Small intestine (tissue), 7 donors: ENCODE data around the gene OXLD1. TPM values are rescaled to one million over a fixed set of nuclear protein-coding genes. Genes with fewer than 3 reads are reported as not detected.

ENCODE experiments used
- DNase-seq, 2 donors: peaks; one replicate each; pipeline versions ENCODE4 v3.0.0 to v3.0.0-alpha.2; 2013
- FAIRE-seq: peaks from 2 replicates; lab custom pipeline; 2012; peaks lifted over from hg19 to GRCh38; lab: Jason Lieb, UNC
- H3K27ac ChIP-seq, 3 donors: one replicate each; pipeline ENCODE4 v1.5.1; 2013; ENCODE audit warnings: low read length in 2 of 3, mild to moderate bottlenecking in 2 of 3, control low read depth in 1 of 3, inconsistent platforms in 1 of 3, low read depth in 1 of 3, moderate library complexity in 1 of 3
- H3K27me3 ChIP-seq, 3 donors: one replicate each; pipeline ENCODE4 v1.6.1; 2013; ENCODE audit warnings: low read length in 3 of 3, inconsistent platforms in 1 of 3; ENCODE audit not compliant: control insufficient read depth in 3 of 3, insufficient read depth in 3 of 3
- H3K36me3 ChIP-seq, 3 donors: one replicate each; pipeline ENCODE4 v1.6.1; 2013; ENCODE audit warnings: low read length in 3 of 3, inconsistent platforms in 1 of 3, low read depth in 1 of 3, mild to moderate bottlenecking in 1 of 3, moderate library complexity in 1 of 3; ENCODE audit not compliant: control insufficient read depth in 3 of 3, insufficient read depth in 2 of 3
- H3K4me1 ChIP-seq, 3 donors: one replicate each; pipeline ENCODE4 v1.6.1; 2013; ENCODE audit warnings: low read length in 2 of 3, inconsistent platforms in 1 of 3, low read depth in 1 of 3, mild to moderate bottlenecking in 1 of 3, moderate library complexity in 1 of 3; ENCODE audit not compliant: control insufficient read depth in 3 of 3, insufficient read depth in 2 of 3
- H3K4me3 ChIP-seq, 3 donors: one replicate each; pipeline ENCODE4 v1.5.1; 2013; ENCODE audit warnings: low read length in 3 of 3, control low read depth in 1 of 3, inconsistent platforms in 1 of 3, low read depth in 1 of 3, mild to moderate bottlenecking in 1 of 3, moderate library complexity in 1 of 3
- H3K9me3 ChIP-seq, 2 donors: one replicate each; pipeline ENCODE4 v1.6.1; 2013; ENCODE audit warnings: low read depth in 1 of 2, low read length in 1 of 2; ENCODE audit not compliant: control insufficient read depth in 2 of 2, insufficient read depth in 1 of 2
- WGBS, 3 donors: extraction: QIAGEN DNeasy Blood & Tissue Kit; methylation state at CpG; one replicate each; pipeline ENCODE4 v1.1.7; 2013; 5-methylcytosine and 5-hydroxymethylcytosine counted together
- polyA plus RNA-seq, 4 donors: library from polyadenylated mRNA; stranded (reverse) in 3 of 4; unstranded in 1 of 4; fragments of 200-250 nt in 3 of 4; fragments of 120-200 nt in 1 of 4; gene quantifications; one replicate each; pipeline versions ENCODE4 v1.2.1 to v1.2.3, GENCODE V29; 2013
- donor health status: healthy with polysubstance abuse.
- donor health status: control.
- donor health status: control.
- donor health status: Bipolar disorder and iron deficiency.
- donor health status: healthy.

The OXLD1 gene
- polyA plus RNA-seq, 4 donors, result 22.1 to 76.0 (median 65.2) TPM

DNA sequence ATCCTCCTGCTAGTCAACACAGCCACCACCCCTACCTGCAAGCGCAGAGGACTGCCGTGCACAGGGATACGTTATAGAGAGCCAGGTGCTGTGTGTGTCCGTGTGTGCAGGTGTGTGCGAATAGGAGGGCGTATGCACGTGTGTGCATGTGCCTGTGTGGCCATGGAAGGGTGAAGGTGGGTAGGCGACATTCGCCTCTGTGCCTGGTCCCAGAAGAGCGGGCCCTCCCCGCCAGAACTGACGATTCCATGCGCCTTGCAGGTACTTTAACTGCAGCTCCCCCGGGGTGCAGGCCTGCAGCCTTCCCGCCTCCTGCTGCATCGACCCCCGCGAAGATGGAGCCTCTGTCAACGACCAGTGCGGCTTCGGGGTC is 18.8 kb downstream of the OXLD1 start:
- no peaks in the 10 kb centered on the region for H3K4me1 ChIP-seq
- H3K27ac ChIP-seq, result no peak overlapping the region
- WGBS, 3 donors, result 26 to 48% (median 36%) methylated on average over 17 to 21 of the region's 21 CpGs
- FAIRE-seq (no peak), DNase-seq (no peak)
- peaks cover 0 to 18% of the 10 kb centered on the region in 2 donors for H3K9me3 ChIP-seq
- peaks cover 8 to 28% (median 15%) of the 10 kb centered on the region in 3 donors for H3K27me3 ChIP-seq
- no peak overlapping the region for H3K4me3 ChIP-seq
- H3K36me3 ChIP-seq, result no peaks in the 10 kb centered on the region

DNA sequence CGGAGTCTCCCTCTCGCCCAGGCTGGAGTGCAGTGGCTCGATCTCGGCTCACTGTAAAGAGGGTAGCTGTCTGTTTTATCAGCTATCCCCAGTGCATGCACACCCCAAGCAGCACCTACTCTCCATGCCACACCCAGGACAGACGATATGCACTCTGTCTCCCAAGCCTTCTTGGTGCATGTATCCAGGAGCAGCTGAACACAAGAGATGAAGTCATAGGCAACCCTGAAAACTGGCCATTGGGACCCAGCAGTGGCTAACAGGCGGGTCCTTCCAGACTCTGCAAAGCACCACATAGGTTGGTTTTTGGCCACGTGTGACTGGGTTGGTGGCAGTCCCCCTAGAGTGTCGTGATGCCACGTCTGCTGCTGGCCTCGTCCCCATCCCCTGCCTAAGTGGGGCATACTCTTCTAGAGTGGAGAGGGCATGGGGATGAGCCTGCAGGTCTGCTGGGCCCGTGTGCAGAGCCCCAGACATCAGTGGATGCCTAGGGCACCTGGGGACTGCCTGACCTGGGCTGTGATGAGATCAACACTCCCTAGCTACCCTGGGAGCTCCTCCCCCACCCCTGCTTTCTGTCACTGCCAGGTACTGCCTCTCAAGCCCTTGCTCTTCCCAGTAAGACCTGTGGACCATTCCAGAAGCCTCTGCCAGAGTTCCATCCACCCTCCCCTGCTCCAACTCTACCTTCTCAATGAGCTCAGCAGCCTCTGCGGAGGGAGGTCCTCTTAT is 19.4 kb downstream of the OXLD1 start:
- no peak overlapping the region for H3K27ac ChIP-seq
- no peak overlapping the region for H3K4me3 ChIP-seq
- no peaks in the 10 kb centered on the region for H3K36me3 ChIP-seq
- WGBS, 3 donors, result 66 to 70% (median 66%) methylated on average over 12 of the region's 12 CpGs
- DNase-seq (no peak), FAIRE-seq (no peak)
- peaks cover 8 to 28% (median 15%) of the 10 kb centered on the region in 3 donors for H3K27me3 ChIP-seq
- peaks cover 0 to 18% of the 10 kb centered on the region in 2 donors for H3K9me3 ChIP-seq
- no peaks in the 10 kb centered on the region for H3K4me1 ChIP-seq

DNA sequence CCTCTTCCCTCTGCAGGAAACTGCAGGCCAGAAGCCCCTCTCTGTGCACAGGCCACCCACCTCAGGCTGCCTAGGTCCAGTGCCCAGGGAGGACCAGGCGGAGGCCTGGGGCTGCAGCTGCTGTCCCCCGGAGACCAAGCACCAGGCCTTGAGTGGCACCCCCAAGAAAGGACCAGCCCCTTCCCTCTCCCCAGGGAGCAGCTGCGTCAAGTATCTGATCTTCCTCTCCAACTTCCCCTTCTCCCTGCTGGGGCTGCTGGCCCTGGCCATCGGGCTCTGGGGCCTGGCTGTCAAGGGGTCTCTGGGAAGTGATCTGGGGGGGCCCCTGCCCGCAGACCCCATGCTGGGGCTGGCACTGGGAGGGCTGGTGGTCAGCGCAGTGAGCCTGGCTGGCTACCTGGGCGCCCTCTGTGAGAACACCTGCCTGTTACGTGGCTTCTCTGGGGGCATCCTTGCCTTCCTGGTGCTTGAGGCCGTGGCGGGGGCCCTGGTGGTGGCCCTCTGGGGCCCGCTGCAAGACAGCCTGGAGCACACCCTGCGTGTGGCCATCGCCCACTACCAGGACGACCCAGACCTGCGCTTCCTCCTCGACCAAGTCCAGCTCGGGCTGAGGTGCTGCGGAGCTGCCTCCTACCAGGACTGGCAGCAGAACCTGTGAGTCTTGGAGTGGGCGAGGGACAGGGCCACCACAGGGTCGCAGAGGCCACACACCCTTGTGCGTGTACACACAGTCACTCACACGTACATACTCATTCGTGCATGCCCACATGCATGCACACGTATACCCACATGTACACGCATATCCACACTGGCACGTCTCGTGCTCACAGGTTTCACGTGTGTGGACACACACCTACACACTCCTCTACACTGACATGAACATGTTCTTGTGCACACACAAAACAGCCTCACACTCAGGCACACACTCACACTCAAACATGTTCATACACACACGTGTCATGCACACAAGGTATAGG is 21.1 kb downstream of the OXLD1 start:
- Histone ChIP-seq H3K4me1 (no peaks in the 10 kb centered on the region), H3K9me3 (peaks cover 0 to 18% of the 10 kb centered on the region in 2 donors), H3K4me3 (no peak overlapping the region), H3K36me3 (no peaks in the 10 kb centered on the region), H3K27ac (no peak overlapping the region), H3K27me3 (peaks cover 8 to 28% (median 15%) of the 10 kb centered on the region in 3 donors)
- WGBS, 3 donors, result 85 to 87% (median 87%) methylated on average over 26 to 29 of the region's 29 CpGs
- DNase-seq (no peak), FAIRE-seq (no peak)

DNA sequence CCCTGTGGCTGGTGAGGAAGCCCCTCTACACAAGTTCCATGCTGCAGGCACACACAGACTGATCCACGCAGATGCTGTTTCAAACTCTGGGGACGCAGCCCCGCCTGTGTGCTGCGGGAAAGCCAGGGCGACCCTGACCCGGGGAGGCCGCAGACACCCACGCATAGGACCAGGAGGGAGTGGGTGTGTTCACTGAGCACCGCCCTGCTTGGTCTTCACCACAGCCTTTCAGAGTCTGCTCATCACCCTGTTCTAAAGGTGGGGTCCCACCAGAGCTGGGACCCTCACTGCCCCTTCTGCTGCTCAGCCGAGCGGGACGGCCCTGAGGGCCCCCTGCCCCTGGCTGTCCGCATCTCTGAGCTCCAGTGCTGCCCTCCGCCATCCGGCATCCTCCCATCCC is 21.9 kb downstream of the OXLD1 start:
- Histone ChIP-seq H3K9me3 (peaks cover 0 to 16% of the 10 kb centered on the region in 2 donors), H3K4me1 (no peaks in the 10 kb centered on the region), H3K27me3 (peaks cover 8 to 25% (median 13%) of the 10 kb centered on the region in 3 donors), H3K27ac (no peak overlapping the region), H3K36me3 (no peaks in the 10 kb centered on the region), H3K4me3 (no peak overlapping the region)
- no peak for DNase-seq
- WGBS, 3 donors, result 90 to 96% (median 91%) methylated on average over 15 of the region's 15 CpGs
- FAIRE-seq, result no peak

DNA sequence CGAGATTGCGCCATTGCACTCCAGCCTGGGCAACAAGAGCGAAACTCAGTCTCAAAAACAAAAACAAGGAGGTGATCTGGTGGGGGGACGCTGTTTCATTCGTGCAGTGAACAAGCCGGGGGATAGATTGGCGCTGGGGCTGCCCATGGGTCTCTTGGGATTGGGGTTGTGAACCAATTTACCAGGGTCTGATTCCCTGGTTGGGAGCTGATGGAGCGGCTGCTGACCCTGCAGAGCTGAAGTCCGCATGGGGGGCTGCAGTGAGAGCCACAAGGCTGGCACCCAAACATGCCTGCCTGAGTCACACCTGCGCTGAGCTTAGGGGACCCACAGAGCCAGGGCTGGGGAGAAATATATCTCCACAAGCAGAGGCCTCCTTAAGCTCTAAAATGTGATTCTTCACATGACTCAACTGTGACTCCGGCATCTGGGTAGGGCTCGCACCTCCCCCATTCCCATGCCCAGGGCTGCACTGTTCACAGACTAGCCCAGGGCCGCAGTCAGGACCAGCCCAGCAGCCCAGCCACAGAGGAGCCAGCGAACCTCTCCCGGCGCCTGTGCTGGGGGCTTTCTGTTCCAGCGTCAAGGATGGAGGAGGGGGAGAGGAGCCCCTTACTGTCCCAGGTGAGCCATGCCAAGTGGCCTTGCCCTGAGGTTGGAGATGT is 24.4 kb downstream of the OXLD1 start:
- H3K27ac ChIP-seq, result no peak overlapping the region
- DNase-seq (no peak), FAIRE-seq (no peak)
- no peaks in the 10 kb centered on the region for H3K36me3 ChIP-seq
- WGBS, 3 donors, result 91 to 98% (median 94%) methylated on average over 15 to 17 of the region's 17 CpGs
- peaks cover 0 to 4% (median 0%) of the 10 kb centered on the region in 3 donors for H3K27me3 ChIP-seq
- no peak overlapping the region for H3K4me3 ChIP-seq
- no peaks in the 10 kb centered on the region for H3K9me3 ChIP-seq
- H3K4me1 ChIP-seq, result no peaks in the 10 kb centered on the region

DNA sequence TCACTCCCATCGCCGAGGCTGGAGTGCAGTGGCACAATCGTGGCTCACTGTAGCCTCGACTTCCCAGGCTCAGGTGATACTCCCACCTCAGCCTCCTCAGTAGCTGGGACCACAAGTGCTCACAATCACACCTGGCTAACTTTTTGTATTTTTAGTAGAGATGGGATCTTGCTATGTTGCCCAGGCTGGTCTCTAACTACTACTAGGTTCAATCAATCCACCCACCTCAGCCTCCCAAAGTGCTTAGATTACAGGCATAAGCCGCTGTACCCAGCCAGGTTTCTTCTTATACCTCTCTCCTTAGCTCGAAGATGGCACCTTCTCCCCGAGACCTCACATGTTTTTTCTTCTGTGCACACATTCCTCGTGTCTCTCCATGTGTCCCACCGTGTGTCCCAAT is 26.4 kb downstream of the OXLD1 start:
- WGBS, 3 donors, result 91 to 95% (median 93%) methylated on average over 9 of the region's 9 CpGs
- H3K27me3 ChIP-seq, result no peaks in the 10 kb centered on the region
- no peak for DNase-seq
- H3K4me3 ChIP-seq, result no peak overlapping the region
- H3K27ac ChIP-seq, result no peak overlapping the region
- FAIRE-seq, result no peak
- no peaks in the 10 kb centered on the region for H3K36me3 ChIP-seq
- H3K9me3 ChIP-seq, result no peaks in the 10 kb centered on the region
- H3K4me1 ChIP-seq, result peaks cover 0 to 13% (median 3%) of the 10 kb centered on the region in 3 donors

DNA sequence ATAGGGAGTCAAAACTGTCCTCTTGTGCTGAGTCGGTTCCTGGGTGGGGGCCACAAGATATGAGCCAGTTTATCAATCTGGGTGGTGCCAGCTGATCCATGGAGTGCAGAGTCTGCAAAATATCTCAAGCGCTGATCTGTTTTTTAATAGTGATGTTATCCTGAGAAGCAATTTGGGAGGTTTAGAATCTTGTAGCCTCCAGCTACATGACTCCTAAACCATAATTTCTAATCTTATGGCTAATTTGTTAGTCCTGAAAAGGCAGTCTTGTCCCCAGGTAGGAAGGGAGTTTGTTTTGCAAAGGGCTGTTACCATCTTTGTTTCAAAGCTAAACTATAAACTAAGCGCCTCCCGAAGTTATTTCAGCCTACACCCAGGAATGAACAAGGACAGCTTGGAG is 27.7 kb downstream of the OXLD1 start:
- H3K4me3 ChIP-seq, result no peak overlapping the region
- no peak overlapping the region for H3K27ac ChIP-seq
- peaks cover 0 to 15% (median 3%) of the 10 kb centered on the region in 3 donors for H3K4me1 ChIP-seq
- 39 to 70% (median 54%) methylated on average over 4 of the region's 4 CpGs for WGBS, 3 donors
- no peaks in the 10 kb centered on the region for H3K9me3 ChIP-seq
- no peaks in the 10 kb centered on the region for H3K27me3 ChIP-seq
- DNase-seq (no peak), FAIRE-seq (no peak)
- H3K36me3 ChIP-seq, result peaks cover 0 to 3% (median 0%) of the 10 kb centered on the region in 3 donors
